Measurements from ENCODE around the gene C2orf42. TPM values are rescaled to one million over a fixed set of nuclear protein-coding genes. Genes with fewer than 3 reads are reported as not detected.

Gene C2orf42
- total and polyA plus RNA-seq, 2 of the 4 experiments (the other 2 are of a cell fraction): 7.5 to 31.5 TPM

- DNase-seq (no peak), ATAC-seq (ENCODE audit: low read depth) (no peak)
- Histone ChIP-seq H3K27me3 (ENCODE audit: control insufficient read depth, insufficient read depth, low read length) (no peaks in the 10 kb centered on the region), H2AK9ac (replicated peaks; ENCODE audit: low read depth, low read length, poor library complexity) (no peak overlapping the region), H3K4ac (ENCODE audit: low read depth, low read length) (no peak overlapping the region; the same call in 1 of the 2 replicates), H3K79me1 (ENCODE audit: low read depth in 1 of 2, low read length in 2 of 2) (peaks cover 9 to 20% of the 10 kb centered on the region in 2 experiments; a peak in 3 of 4 replicates), H4K20me1 (ENCODE audit: insufficient read depth, low read length) (peaks cover 9% of the 10 kb centered on the region; the same call in 1 of the 2 replicates), H2BK15ac (ENCODE audit: low read depth, low read length) (no peak overlapping the region; the same call in 2 of the 3 replicates), H2AK5ac (ENCODE audit: low read depth, low read length) (peak overlapping the region; percentile 61; the same call in 1 of the 2 replicates), H2BK5ac (ENCODE audit: low read depth, low read length, poor library complexity, severe bottlenecking) (peak overlapping the region; percentile 90), H3K27ac (ENCODE audit: insufficient read depth, low read length) (peak overlapping the region; percentile 42; the same call in 1 of the 2 replicates), H3K9ac (ENCODE audit: low read depth, low read length) (no peak overlapping the region), H3K9me3 (ENCODE audit: control insufficient read depth, insufficient read depth, low read length) (no peaks in the 10 kb centered on the region), H2BK120ac (ENCODE audit: low read depth, low read length) (peak overlapping the region; percentile 63), H3K18ac (ENCODE audit: low read depth, low read length) (peak overlapping the region; percentile 64; the same call in 1 of the 2 replicates), H3K9me1 (ENCODE audit: insufficient read depth, low read length) (no peaks in the 10 kb centered on the region), H3K36me3 (ENCODE audit: control insufficient read depth, insufficient read depth, low read length) (peaks cover 37% of the 10 kb centered on the region), H4K91ac (ENCODE audit: insufficient read depth, low read depth, low read length) (no peak overlapping the region), H3K56ac (ENCODE audit: extremely low read depth, insufficient read depth, low read length) (no peak overlapping the region), H3K14ac (replicated peaks; ENCODE audit: low read depth, low read length) (0 out of 2 replicates have a peak overlapping the region, but pooled peaks have one; percentile 68), H3K4me3 (ENCODE audit: insufficient read depth, low read depth, low read length) (no peak overlapping the region), H4K5ac (ENCODE audit: low read depth, low read length) (no peak overlapping the region), H3K4me1 (ENCODE audit: control insufficient read depth, insufficient read depth, low read length) (peaks cover 6% of the 10 kb centered on the region), H4K8ac (ENCODE audit: low read depth in 2 of 2, low read length in 2 of 2) (peak overlapping the region in 1 of 2 experiments; percentile 76; a peak in 1 of 4 replicates), H2BK20ac (ENCODE audit: low read depth, low read length) (peak overlapping the region; percentile 79; the same call in 1 of the 2 replicates), H3K4me2 (ENCODE audit: low read depth, low read length) (no peak overlapping the region), H2AFZ (replicated peaks; ENCODE audit: low read length, poor library complexity) (no peak overlapping the region), H3K23ac (ENCODE audit: low read depth, low read length) (no peak overlapping the region; the same call in 1 of the 2 replicates)
- WGBS, 2 experiments (ENCODE audit: extremely low coverage in 2 of 2, insufficient read length in 1 of 2): no CpG with 5 or more reads among the region's 1 CpG
- in situ Hi-C loops (cut with MboI; ENCODE audit: low sequenced_read_pairs): no loop called here
- ChIA-PET CTCF (no interaction called here), POLR2A (ENCODE audit: unreplicated experiment) (no interaction called here)
- intact Hi-C loops (cut with micrococcal nuclease): loop anchor here (2.0 kb wide), 2 partner anchors 34 to 300 kb away; partner anchors contain the start of genes MXD1 and TIA1
- TF ChIP-seq BHLHE40 (IDR thresholded peaks at IDR 0.05; ENCODE audit: low read depth, low read length): no peak
- peak; percentile 61 for TF ChIP-seq MAFK (IDR thresholded peaks at IDR 0.05; ENCODE audit: low read depth, low read length)
- dilution Hi-C loops (cut with HindIII; ENCODE audit: low sequenced_read_pairs, unreplicated experiment): no loop called here
- no TSS peak for BruUV-seq (replicated peaks)
Measured at GRCh38 chr2:70214365-70214764, 23.5 kb upstream of the C2orf42 start.
